Measurements from ENCODE around the gene PI4K2B.

DNA sequence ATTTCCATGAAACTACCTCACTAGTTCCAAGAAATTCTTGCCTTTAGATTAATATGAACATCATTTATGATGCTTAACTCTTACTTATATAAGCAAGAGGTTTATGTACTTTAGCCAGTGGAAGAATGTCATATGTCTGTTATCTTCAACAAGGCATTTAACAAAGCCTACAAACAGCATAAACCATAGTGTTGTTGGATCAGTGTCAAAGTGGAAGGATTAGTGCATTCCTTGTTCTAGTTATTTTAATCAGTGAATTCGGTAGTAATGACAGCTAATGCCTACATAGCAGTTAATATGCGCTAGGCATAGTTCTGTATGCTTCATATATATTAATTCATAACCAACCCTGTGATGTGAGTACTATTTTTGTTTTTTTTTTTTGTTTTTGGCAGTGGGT is 3.1 kb downstream of the PI4K2B start:
- no peak for TF ChIP-seq POLR2A (IDR thresholded peaks at IDR 0.05)
- TF ChIP-seq, protein P1, sequence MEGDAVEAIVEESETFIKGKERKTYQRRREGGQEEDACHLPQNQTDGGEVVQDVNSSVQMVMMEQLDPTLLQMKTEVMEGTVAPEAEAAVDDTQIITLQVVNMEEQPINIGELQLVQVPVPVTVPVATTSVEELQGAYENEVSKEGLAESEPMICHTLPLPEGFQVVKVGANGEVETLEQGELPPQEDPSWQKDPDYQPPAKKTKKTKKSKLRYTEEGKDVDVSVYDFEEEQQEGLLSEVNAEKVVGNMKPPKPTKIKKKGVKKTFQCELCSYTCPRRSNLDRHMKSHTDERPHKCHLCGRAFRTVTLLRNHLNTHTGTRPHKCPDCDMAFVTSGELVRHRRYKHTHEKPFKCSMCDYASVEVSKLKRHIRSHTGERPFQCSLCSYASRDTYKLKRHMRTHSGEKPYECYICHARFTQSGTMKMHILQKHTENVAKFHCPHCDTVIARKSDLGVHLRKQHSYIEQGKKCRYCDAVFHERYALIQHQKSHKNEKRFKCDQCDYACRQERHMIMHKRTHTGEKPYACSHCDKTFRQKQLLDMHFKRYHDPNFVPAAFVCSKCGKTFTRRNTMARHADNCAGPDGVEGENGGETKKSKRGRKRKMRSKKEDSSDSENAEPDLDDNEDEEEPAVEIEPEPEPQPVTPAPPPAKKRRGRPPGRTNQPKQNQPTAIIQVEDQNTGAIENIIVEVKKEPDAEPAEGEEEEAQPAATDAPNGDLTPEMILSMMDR (IDR thresholded peaks at IDR 0.05): no peak
